ENCODE measurements around the gene MYLK4.

The MYLK4 gene

DNA sequence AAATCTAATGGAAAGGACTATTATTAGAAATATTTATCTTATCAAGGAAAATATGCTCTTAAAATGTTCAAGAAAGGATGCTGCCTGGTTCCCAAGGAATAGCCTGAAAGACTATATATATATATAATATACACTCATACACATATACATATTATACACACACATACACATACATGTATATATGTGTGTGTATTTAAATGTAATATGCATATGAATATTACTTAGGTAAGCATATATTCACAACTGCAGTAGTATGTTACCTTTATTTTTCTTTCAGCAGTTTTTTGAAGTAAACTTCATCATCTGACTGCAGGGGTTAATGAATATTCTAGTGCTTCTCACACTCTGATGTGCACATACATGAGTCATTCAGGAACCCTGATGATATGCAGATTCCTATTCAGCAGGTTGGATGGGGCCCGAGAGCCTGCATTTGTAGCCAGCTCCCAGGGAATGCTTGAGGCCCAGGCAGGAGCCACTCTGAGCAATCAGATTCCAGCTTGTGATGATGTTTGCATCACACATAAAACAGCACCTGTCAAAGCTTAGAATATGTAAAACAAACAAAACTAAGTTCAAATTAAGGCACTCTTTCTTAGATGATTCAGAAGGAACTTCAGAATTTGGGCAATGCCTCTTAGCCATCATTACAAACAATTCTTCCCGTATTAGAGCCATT, 16.1 kb downstream of the MYLK4 start:
- Histone ChIP-seq H3K27me3 (ENCODE audit: insufficient read depth, low read depth, severe bottlenecking) (peaks cover 7% of the 10 kb centered on the region), H3K9me3 (ENCODE audit: severe bottlenecking) (no peaks in the 10 kb centered on the region), H3K4me3 (ENCODE audit: low read depth, low read length) (no peak overlapping the region), H3K36me3 (no peaks in the 10 kb centered on the region), H3K27ac (no peak overlapping the region)
- no peak for DNase-seq
- TF ChIP-seq CTCF (IDR thresholded peaks at IDR 0.05; ENCODE audit: low read depth, low read length) = no peak

- Histone ChIP-seq H3K36me3 (no peaks in the 10 kb centered on the region), H3K4me3 (ENCODE audit: low read depth, low read length) (no peak overlapping the region), H3K9me3 (ENCODE audit: severe bottlenecking) (no peaks in the 10 kb centered on the region), H3K27ac (no peak overlapping the region), H3K27me3 (ENCODE audit: insufficient read depth, low read depth, severe bottlenecking) (peaks cover 13% of the 10 kb centered on the region)
- no peak for TF ChIP-seq CTCF (IDR thresholded peaks at IDR 0.05; ENCODE audit: low read depth, low read length)
- no peak for DNase-seq
Measured at GRCh38 chr6:2733736-2734480, 16.8 kb downstream of the MYLK4 start.

DNA sequence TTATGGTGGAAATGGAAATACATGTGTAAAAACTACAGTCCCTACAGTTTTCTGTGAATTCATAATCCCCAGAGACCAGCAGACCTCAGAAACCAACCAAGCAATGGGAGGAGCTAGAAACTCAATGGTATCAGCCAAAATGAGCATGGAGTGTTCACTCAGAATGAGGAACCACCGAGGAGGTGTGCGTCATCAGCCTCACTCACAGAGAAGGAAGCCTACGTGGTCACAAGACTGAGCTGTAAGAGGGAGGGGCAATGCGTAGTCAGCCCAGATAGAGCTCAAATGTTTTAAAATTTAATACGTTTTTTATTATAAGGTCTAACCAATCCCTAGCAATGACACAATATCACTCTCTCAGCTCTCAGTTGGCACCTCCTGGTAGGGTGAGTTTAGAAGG, 17.4 kb downstream of the MYLK4 start:
- Histone ChIP-seq H3K27me3 (ENCODE audit: insufficient read depth, low read depth, severe bottlenecking) (peaks cover 16% of the 10 kb centered on the region), H3K4me3 (ENCODE audit: low read depth, low read length) (no peak overlapping the region)

DNA sequence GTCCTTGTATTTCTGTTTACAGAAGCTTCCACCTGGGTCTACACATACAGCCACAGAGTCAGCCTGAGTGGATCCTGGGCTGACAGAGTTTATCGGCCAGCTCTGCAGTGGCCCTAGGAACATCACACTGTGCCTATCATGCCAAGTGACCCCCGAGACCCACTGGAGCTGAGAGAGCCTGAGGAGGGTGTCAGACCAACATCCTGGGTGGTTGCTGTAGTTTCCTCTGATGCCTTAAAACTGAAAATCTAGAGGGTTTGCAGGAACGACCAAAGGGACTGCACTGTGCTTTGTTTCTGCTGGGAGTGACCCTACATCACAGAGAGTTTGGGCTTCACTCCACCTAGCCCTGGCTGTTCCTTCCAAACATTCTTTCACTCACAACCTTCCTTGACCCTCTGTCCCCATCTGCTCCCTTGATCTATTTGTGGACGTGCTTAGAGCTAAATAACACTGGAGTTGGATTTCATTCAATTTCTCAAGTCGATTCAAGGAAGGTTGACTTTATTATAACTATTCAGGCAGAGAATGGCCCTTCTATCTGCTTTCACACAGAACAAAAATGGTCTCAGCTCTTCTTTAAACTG, 18.1 kb downstream of the MYLK4 start:
- H3K36me3 ChIP-seq = no peaks in the 10 kb centered on the region
- H3K27me3 ChIP-seq (ENCODE audit: insufficient read depth, low read depth, severe bottlenecking) = peaks cover 16% of the 10 kb centered on the region
- TF ChIP-seq CTCF (IDR thresholded peaks at IDR 0.05; ENCODE audit: low read depth, low read length) = no peak
- no peak overlapping the region for H3K27ac ChIP-seq
- no peaks in the 10 kb centered on the region for H3K9me3 ChIP-seq (ENCODE audit: severe bottlenecking)
- H3K4me3 ChIP-seq (ENCODE audit: low read depth, low read length) = no peak overlapping the region
- DNase-seq = no peak

More for the DNA sequence above, 17.4 kb downstream of the MYLK4 start:
- Histone ChIP-seq H3K36me3 (no peaks in the 10 kb centered on the region), H3K9me3 (ENCODE audit: severe bottlenecking) (no peaks in the 10 kb centered on the region), H3K27ac (no peak overlapping the region)
- TF ChIP-seq CTCF (IDR thresholded peaks at IDR 0.05; ENCODE audit: low read depth, low read length) = no peak
- DNase-seq = no peak

GRCh38 chr6:2731281-2731909, 19.3 kb downstream of the MYLK4 start:
- Histone ChIP-seq H3K27me3 (ENCODE audit: insufficient read depth, low read depth, severe bottlenecking) (peaks cover 16% of the 10 kb centered on the region), H3K36me3 (no peaks in the 10 kb centered on the region), H3K4me3 (ENCODE audit: low read depth, low read length) (no peak overlapping the region), H3K9me3 (ENCODE audit: severe bottlenecking) (no peaks in the 10 kb centered on the region), H3K27ac (no peak overlapping the region)
- TF ChIP-seq CTCF (IDR thresholded peaks at IDR 0.05; ENCODE audit: low read depth, low read length) = no peak
- DNase-seq = no peak
